ENCODE measurements around the gene KRT84. TPM values are rescaled to one million over a fixed set of nuclear protein-coding genes. Genes with fewer than 3 reads are reported as not detected.

Gene KRT84
- total RNA-seq, 1 experiment from 2014 or later: not detected

DNA sequence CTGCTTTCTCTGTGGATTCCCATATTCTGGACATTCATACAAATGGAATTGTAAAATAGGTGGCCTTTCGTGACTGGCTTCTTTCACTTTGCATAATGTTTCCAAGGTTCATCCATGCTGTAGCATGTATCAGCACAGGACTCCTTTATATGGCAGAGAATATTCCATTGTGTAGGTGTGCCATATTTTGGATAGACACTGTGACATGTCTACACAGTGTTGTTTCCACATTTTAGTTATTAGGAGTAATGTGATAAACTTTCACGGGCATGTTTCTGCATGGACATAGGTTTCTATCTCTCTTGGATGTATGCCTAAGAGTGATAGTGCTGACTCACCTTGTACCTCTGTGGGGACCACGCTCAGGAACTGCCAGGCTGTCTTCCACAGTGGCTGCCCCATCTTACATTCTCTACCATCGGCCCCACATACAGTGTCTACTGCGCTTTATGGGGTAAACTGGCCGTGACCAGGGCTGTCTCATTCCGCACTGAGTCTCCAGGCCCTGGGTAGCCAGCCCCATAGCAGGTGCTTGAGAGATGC lies 7.1 kb upstream of the KRT84 start:
- H3K27ac Mint-ChIP-seq (ENCODE audit: low read depth, unreplicated experiment): no peak overlapping the region
- H3K36me3 Mint-ChIP-seq (ENCODE audit: insufficient read depth, unreplicated experiment): no peaks in the 10 kb centered on the region
- H3K4me3 Mint-ChIP-seq (ENCODE audit: unreplicated experiment): no peak overlapping the region
- BruUV-seq (replicated peaks): no TSS peak
- H3K4me1 Mint-ChIP-seq (ENCODE audit: insufficient read depth, unreplicated experiment): peaks cover 38% of the 10 kb centered on the region
- intact Hi-C loops (cut with micrococcal nuclease): loop anchor here (5.0 to 10.0 kb wide), 2 partner anchors 52 to 250 kb away; no protein-coding TSS in a partner anchor
- no peak for TF ChIP-seq CTCF (IDR thresholded peaks at IDR 0.05; ENCODE audit: unreplicated experiment)
- ChIA-PET CTCF (interaction anchor here (0.6 to 11.5 kb wide), 16 partner anchors 9 to 492 kb away, joined by 3 to 112 read pairs (median 5); partner anchors contain the start of gene KRT6A), POLR2A (interaction anchor here (0.7 to 3.3 kb wide), 8 partner anchors 81 to 481 kb away, joined by 3 to 24 read pairs (median 4); partner anchors contain the start of genes KRT6A and KRT6C)
- DNase-seq (ENCODE audit: unreplicated experiment): no peak
- H3K27me3 Mint-ChIP-seq (ENCODE audit: insufficient read depth, unreplicated experiment): no peaks in the 10 kb centered on the region
- no peaks in the 10 kb centered on the region for H3K9me3 Mint-ChIP-seq (ENCODE audit: unreplicated experiment)

DNA sequence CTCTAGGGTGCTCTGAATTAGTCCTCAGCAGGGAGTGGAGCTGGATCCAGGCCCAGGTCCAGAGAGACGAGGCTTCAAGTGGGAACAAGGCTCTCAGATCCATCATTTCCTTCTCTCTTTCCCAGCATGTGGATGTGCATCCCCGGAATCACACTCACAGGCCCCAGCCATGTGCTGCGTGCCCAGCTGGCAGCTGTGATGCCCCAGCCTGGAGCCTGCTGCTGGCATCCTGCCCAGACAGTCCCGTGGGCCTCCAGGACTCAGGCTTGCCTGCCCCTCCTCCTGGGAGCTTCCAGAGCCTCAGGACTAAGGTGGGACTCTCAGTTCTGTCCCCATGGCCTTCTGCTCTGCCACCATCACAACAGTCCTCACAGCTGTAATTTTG lies 6.2 kb upstream of the KRT84 start:
- no TSS peak for BruUV-seq (replicated peaks)
- no peaks in the 10 kb centered on the region for H3K9me3 Mint-ChIP-seq (ENCODE audit: unreplicated experiment)
- peaks cover 31% of the 10 kb centered on the region for H3K4me1 Mint-ChIP-seq (ENCODE audit: insufficient read depth, unreplicated experiment)
- H3K27ac Mint-ChIP-seq (ENCODE audit: low read depth, unreplicated experiment): no peak overlapping the region
- CTCF ChIA-PET: interaction anchor here (0.6 to 11.5 kb wide), 31 partner anchors 9 to 591 kb away, joined by 3 to 112 read pairs (median 4); partner anchors contain the start of genes KRT5 and KRT6A
- H3K4me3 Mint-ChIP-seq (ENCODE audit: unreplicated experiment): no peak overlapping the region
- DNase-seq (ENCODE audit: unreplicated experiment): peak; percentile 71
- H3K36me3 Mint-ChIP-seq (ENCODE audit: insufficient read depth, unreplicated experiment): no peaks in the 10 kb centered on the region
- POLR2A ChIA-PET: interaction anchor here (0.7 to 3.3 kb wide), 9 partner anchors 82 to 482 kb away, joined by 3 to 24 read pairs (median 3); partner anchors contain the start of genes KRT5, KRT6A and KRT6C
- no peaks in the 10 kb centered on the region for H3K27me3 Mint-ChIP-seq (ENCODE audit: insufficient read depth, unreplicated experiment)
- intact Hi-C loops (cut with micrococcal nuclease): loop anchor here (1.0 to 10.0 kb wide), 6 partner anchors 53 to 488 kb away; no protein-coding TSS in a partner anchor
- no peak for TF ChIP-seq CTCF (IDR thresholded peaks at IDR 0.05; ENCODE audit: unreplicated experiment)

- no peak overlapping the region for H3K4me3 Mint-ChIP-seq (ENCODE audit: unreplicated experiment)
- H3K4me1 Mint-ChIP-seq (ENCODE audit: insufficient read depth, unreplicated experiment): peaks cover 24% of the 10 kb centered on the region
- H3K27ac Mint-ChIP-seq (ENCODE audit: low read depth, unreplicated experiment): no peak overlapping the region
- peak; percentile 86 for TF ChIP-seq CTCF (IDR thresholded peaks at IDR 0.05; ENCODE audit: unreplicated experiment)
- intact Hi-C loops (cut with micrococcal nuclease): loop anchor here (1.0 to 10.0 kb wide), 6 partner anchors 54 to 488 kb away; no protein-coding TSS in a partner anchor
- H3K9me3 Mint-ChIP-seq (ENCODE audit: unreplicated experiment): no peaks in the 10 kb centered on the region
- DNase-seq (ENCODE audit: unreplicated experiment): peak; percentile 67
- ChIA-PET POLR2A (interaction anchor here (0.7 to 3.3 kb wide), 7 partner anchors 52 to 483 kb away, joined by 3 to 24 read pairs (median 3); partner anchors contain the start of genes KRT5 and KRT6A), CTCF (interaction anchor here (0.6 to 11.5 kb wide), 35 partner anchors 8 to 591 kb away, joined by 3 to 112 read pairs (median 4); partner anchors contain the start of genes KRT5 and KRT6A)
- no peaks in the 10 kb centered on the region for H3K27me3 Mint-ChIP-seq (ENCODE audit: insufficient read depth, unreplicated experiment)
- no peaks in the 10 kb centered on the region for H3K36me3 Mint-ChIP-seq (ENCODE audit: insufficient read depth, unreplicated experiment)
- BruUV-seq (replicated peaks): no TSS peak
These were observed 5.5 kb upstream of the KRT84 start for GRCh38 chr12:52390739-52391617.

Data from MCF 10A (cell line).